Stimulated activated CD4-positive, alpha-beta T cell treated with anti-CD3 and anti-CD28 coated beads, Interleukin-12 subunit alpha, Interleukin-12 subunit beta, amount 100 ng/mL, for 48 hours (primary cell): ENCODE measurements around the gene IL9R.
"Not testable (repeated sequence)": the region's sequence is repeated elsewhere in the genome, so short reads cannot be mapped to it uniquely, and the experiment has no call there.

Experiments
- DNase-seq, 3 donors: peaks; one replicate each; pipeline ENCODE4 v3.0.0-alpha.2; 2020; ENCODE audit warnings: low read depth in 2 of 3, low spot score in 1 of 3

The IL9R gene

GRCh38 chrX:156029707-156030442, 32.4 kb downstream of the IL9R start:
- DNase-seq: not testable (repeated sequence)

GRCh38 chrX:156030474-156030873, 33.0 kb downstream of the IL9R start:
- DNase-seq: peak in 1 of 3 donors; percentile 58
